HUES64 (cell line): ENCODE measurements around the gene JAGN1.
"Not testable (repeated sequence)": the region's sequence is repeated elsewhere in the genome, so short reads cannot be mapped to it uniquely, and the experiment has no call there.

Experiments used
- H3K27ac ChIP-seq: 2 replicates; pipeline ENCODE4 v1.7.0; 2013; ENCODE audit warnings: low read depth, low read length, inconsistent platforms
- H3K27me3 ChIP-seq: 2 replicates; pipeline ENCODE4 v1.6.1; 2013; ENCODE audit warnings: mild to moderate bottlenecking, low read length; ENCODE audit not compliant: insufficient read depth
- H3K36me3 ChIP-seq: 2 replicates; pipeline ENCODE4 v1.6.1; 2013; ENCODE audit warnings: mild to moderate bottlenecking, low read length; ENCODE audit not compliant: insufficient read depth
- H3K4me1 ChIP-seq: 2 replicates; pipeline ENCODE4 v1.6.1; 2013; ENCODE audit warnings: mild to moderate bottlenecking, low read length, moderate library complexity; ENCODE audit not compliant: insufficient read depth
- H3K4me3 ChIP-seq: 2 replicates; pipeline ENCODE4 v1.5.1; 2013; ENCODE audit warnings: mild to moderate bottlenecking, low read length, moderate library complexity
- H3K9ac ChIP-seq: 2 replicates; pipeline ENCODE4 v1.6.1; 2013; ENCODE audit warnings: mild to moderate bottlenecking, low read depth, low read length
- H3K9me3 ChIP-seq: 2 replicates; pipeline ENCODE4 v1.6.1; 2013; ENCODE audit warnings: low read depth, low read length; ENCODE audit not compliant: insufficient read depth
- WGBS: fragments of 150-250, 120-280 bp; methylation state at CpG from one replicate; pipeline ENCODE4 v1.1.7; 2013; ENCODE audit warnings: missing lambda C conversion rate; 5-methylcytosine and 5-hydroxymethylcytosine counted together

JAGN1 gene

GRCh38 chr3:9869955-9870354 is 20.5 kb upstream of the JAGN1 start:
- H3K27me3 ChIP-seq: no peaks in the 10 kb centered on the region
- H3K9ac ChIP-seq: no peak overlapping the region
- no peaks in the 10 kb centered on the region for H3K36me3 ChIP-seq
- no peak overlapping the region for H3K27ac ChIP-seq
- no peaks in the 10 kb centered on the region for H3K4me1 ChIP-seq
- no peaks in the 10 kb centered on the region for H3K9me3 ChIP-seq
- WGBS: 90% methylated on average over 5 of the region's 5 CpGs
- no peak overlapping the region for H3K4me3 ChIP-seq

GRCh38 chr3:9870978-9871377 is 19.4 kb upstream of the JAGN1 start:
- Histone ChIP-seq H3K27me3 (no peaks in the 10 kb centered on the region), H3K4me1 (no peaks in the 10 kb centered on the region), H3K36me3 (no peaks in the 10 kb centered on the region), H3K9me3 (no peaks in the 10 kb centered on the region), H3K4me3 (no peak overlapping the region), H3K27ac (no peak overlapping the region), H3K9ac (no peak overlapping the region)
- WGBS: 63% methylated on average over 1 of the region's 1 CpG

- H3K27me3 ChIP-seq, H3K27ac ChIP-seq, H3K9ac ChIP-seq, H3K36me3 ChIP-seq, H3K4me1 ChIP-seq, H3K4me3 ChIP-seq, H3K9me3 ChIP-seq: not testable (repeated sequence)
- WGBS: 93% methylated on average over 4 of the region's 5 CpGs
These were observed 18.3 kb upstream of the JAGN1 start for GRCh38 chr3:9872067-9872466.

GRCh38 chr3:9875448-9875847 is 15.0 kb upstream of the JAGN1 start:
- Histone ChIP-seq H3K9me3 (no peaks in the 10 kb centered on the region), H3K36me3 (no peaks in the 10 kb centered on the region), H3K9ac (no peak overlapping the region), H3K4me3 (no peak overlapping the region), H3K27ac (no peak overlapping the region), H3K27me3 (no peaks in the 10 kb centered on the region), H3K4me1 (no peaks in the 10 kb centered on the region)

- H3K4me3 ChIP-seq, H3K27me3 ChIP-seq, H3K9ac ChIP-seq, H3K27ac ChIP-seq, H3K9me3 ChIP-seq, H3K4me1 ChIP-seq, H3K36me3 ChIP-seq: not testable (repeated sequence)
- WGBS: 91% methylated on average over 4 of the region's 4 CpGs
These were observed 14.2 kb upstream of the JAGN1 start for GRCh38 chr3:9876255-9876654.

GRCh38 chr3:9876991-9877390 is 13.4 kb upstream of the JAGN1 start:
- Histone ChIP-seq H3K27ac (no peak overlapping the region), H3K9ac (no peak overlapping the region), H3K4me1 (no peaks in the 10 kb centered on the region), H3K27me3 (no peaks in the 10 kb centered on the region), H3K36me3 (no peaks in the 10 kb centered on the region), H3K4me3 (no peak overlapping the region), H3K9me3 (no peaks in the 10 kb centered on the region)
- 91% methylated on average over 12 of the region's 12 CpGs for WGBS

- H3K36me3 ChIP-seq: no peaks in the 10 kb centered on the region
- no peak overlapping the region for H3K9ac ChIP-seq
- 89% methylated on average over 5 of the region's 5 CpGs for WGBS
- no peaks in the 10 kb centered on the region for H3K9me3 ChIP-seq
- H3K4me3 ChIP-seq: no peak overlapping the region
- no peaks in the 10 kb centered on the region for H3K27me3 ChIP-seq
- no peaks in the 10 kb centered on the region for H3K4me1 ChIP-seq
- H3K27ac ChIP-seq: no peak overlapping the region
These were observed 11.7 kb upstream of the JAGN1 start for GRCh38 chr3:9878700-9879099.

GRCh38 chr3:9879830-9880549 is 10.4 kb upstream of the JAGN1 start, which contains the start of gene CIDEC:
TSS of gene CIDEC (minus strand) at chr3:9880253. CDS start at chr3:9878486, 1,767 bp downstream.
- H3K9ac ChIP-seq: no peak within 1 kb of the TSS
- 88% methylated on average over 7 of the region's 7 CpGs for WGBS
- no peaks in the 10 kb centered on the region for H3K27me3 ChIP-seq
- H3K4me3 ChIP-seq: no peak within 1 kb of the TSS
- H3K9me3 ChIP-seq: no peaks in the 10 kb centered on the region
- H3K4me1 ChIP-seq: no peaks in the 10 kb centered on the region
- H3K27ac ChIP-seq: no peak within 1 kb of the TSS
- no peaks in the 10 kb centered on the region for H3K36me3 ChIP-seq

GRCh38 chr3:9881441-9881840 is 9.0 kb upstream of the JAGN1 start:
- Histone ChIP-seq H3K9ac (no peak overlapping the region), H3K27ac (no peak overlapping the region), H3K9me3 (no peaks in the 10 kb centered on the region), H3K36me3 (no peaks in the 10 kb centered on the region), H3K4me1 (no peaks in the 10 kb centered on the region), H3K4me3 (no peak overlapping the region), H3K27me3 (no peaks in the 10 kb centered on the region)
- 95% methylated on average over 1 of the region's 1 CpG for WGBS

GRCh38 chr3:9883706-9884554 is 6.5 kb upstream of the JAGN1 start:
- no peaks in the 10 kb centered on the region for H3K27me3 ChIP-seq
- no peaks in the 10 kb centered on the region for H3K4me1 ChIP-seq
- H3K27ac ChIP-seq: no peak overlapping the region
- no peaks in the 10 kb centered on the region for H3K9me3 ChIP-seq
- no peak overlapping the region for H3K4me3 ChIP-seq
- H3K36me3 ChIP-seq: no peaks in the 10 kb centered on the region
- H3K9ac ChIP-seq: no peak overlapping the region
- 86% methylated on average over 7 of the region's 7 CpGs for WGBS

- Histone ChIP-seq H3K9ac (no peak overlapping the region), H3K4me1 (no peaks in the 10 kb centered on the region), H3K9me3 (no peaks in the 10 kb centered on the region), H3K4me3 (no peak overlapping the region), H3K27me3 (no peaks in the 10 kb centered on the region), H3K27ac (no peak overlapping the region), H3K36me3 (no peaks in the 10 kb centered on the region)
- WGBS: 87% methylated on average over 11 of the region's 11 CpGs
These were observed 5.8 kb upstream of the JAGN1 start for GRCh38 chr3:9884555-9885165.
